Muscle layer of colon (tissue), 2 donors: Measurements from ENCODE around the gene PPP1R2.

Experiments
- H3K27ac ChIP-seq: one replicate; pipeline ENCODE4 v1.7.0; 2013; ENCODE audit warnings: low read depth, mild to moderate bottlenecking, low read length, moderate library complexity
- H3K27me3 ChIP-seq, 2 donors: one replicate each; pipeline ENCODE4 v1.7.0; 2013; ENCODE audit warnings: low read length in 2 of 2, mild to moderate bottlenecking in 2 of 2; ENCODE audit not compliant: insufficient read depth in 2 of 2, control insufficient read depth in 1 of 2
- H3K36me3 ChIP-seq: one replicate; pipeline ENCODE4 v1.7.0; 2013; ENCODE audit warnings: mild to moderate bottlenecking, low read length; ENCODE audit not compliant: insufficient read depth
- H3K4me1 ChIP-seq: one replicate; pipeline ENCODE4 v1.7.0; 2013; ENCODE audit warnings: mild to moderate bottlenecking, low read length; ENCODE audit not compliant: insufficient read depth
- H3K4me3 ChIP-seq, 2 donors: one replicate each; pipeline ENCODE4 v1.7.0; 2013; ENCODE audit warnings: low read length in 2 of 2, low read depth in 1 of 2, mild to moderate bottlenecking in 1 of 2, moderate library complexity in 1 of 2
- H3K9ac ChIP-seq: one replicate; pipeline ENCODE4 v1.7.0; 2013; ENCODE audit warnings: low read length
- H3K9me3 ChIP-seq: one replicate; pipeline ENCODE4 v1.7.0; 2013; ENCODE audit warnings: mild to moderate bottlenecking, low read length
- donor health status: abdominal sarcoma.
- donor health status: Adenocarcinoma of cecum.

Gene PPP1R2

GRCh38 chr3:195548501-195548900 lies 5.4 kb upstream of the PPP1R2 start:
- Histone ChIP-seq H3K36me3 (no peaks in the 10 kb centered on the region), H3K27me3 (no peaks in the 10 kb centered on the region), H3K9ac (no peak overlapping the region), H3K9me3 (no peaks in the 10 kb centered on the region), H3K27ac (no peak overlapping the region), H3K4me1 (peaks cover 9% of the 10 kb centered on the region), H3K4me3 (no peak overlapping the region)

- no peak overlapping the region for H3K27ac ChIP-seq
- H3K4me1 ChIP-seq: peaks cover 9% of the 10 kb centered on the region
- H3K36me3 ChIP-seq: no peaks in the 10 kb centered on the region
- no peak overlapping the region for H3K4me3 ChIP-seq
- no peaks in the 10 kb centered on the region for H3K9me3 ChIP-seq
- H3K27me3 ChIP-seq: no peaks in the 10 kb centered on the region
- H3K9ac ChIP-seq: no peak overlapping the region
Observed at GRCh38 chr3:195548006-195548405, 4.9 kb upstream of the PPP1R2 start.

- no peak overlapping the region for H3K4me3 ChIP-seq
- H3K27me3 ChIP-seq: no peaks in the 10 kb centered on the region
- H3K27ac ChIP-seq: peak overlapping the region; percentile 37
- no peaks in the 10 kb centered on the region for H3K9me3 ChIP-seq
- H3K9ac ChIP-seq: no peak overlapping the region
- H3K36me3 ChIP-seq: no peaks in the 10 kb centered on the region
- peaks cover 19% of the 10 kb centered on the region for H3K4me1 ChIP-seq
Observed at GRCh38 chr3:195546130-195546560, 3.0 kb upstream of the PPP1R2 start.

- Histone ChIP-seq H3K9ac (no peak overlapping the region), H3K27me3 (no peaks in the 10 kb centered on the region), H3K36me3 (no peaks in the 10 kb centered on the region), H3K27ac (no peak overlapping the region), H3K4me1 (peaks cover 34% of the 10 kb centered on the region), H3K4me3 (no peak overlapping the region), H3K9me3 (no peaks in the 10 kb centered on the region)
Observed at GRCh38 chr3:195544634-195545033, 1.5 kb upstream of the PPP1R2 start.

GRCh38 chr3:195544230-195544536 lies 1.1 kb upstream of the PPP1R2 start:
- H3K27ac ChIP-seq: peak overlapping the region; percentile 62
- H3K36me3 ChIP-seq: no peaks in the 10 kb centered on the region
- H3K4me3 ChIP-seq: peak overlapping the region; percentile 83 to 91
- H3K27me3 ChIP-seq: no peaks in the 10 kb centered on the region
- peaks cover 38% of the 10 kb centered on the region for H3K4me1 ChIP-seq
- H3K9me3 ChIP-seq: no peaks in the 10 kb centered on the region
- no peak overlapping the region for H3K9ac ChIP-seq

GRCh38 chr3:195543500-195544229 lies 540 bp upstream of the PPP1R2 start:
- Histone ChIP-seq H3K36me3 (no peaks in the 10 kb centered on the region), H3K4me3 (peak overlapping the region; percentile 83 to 91), H3K27ac (peak overlapping the region; percentile 62), H3K4me1 (peaks cover 41% of the 10 kb centered on the region), H3K9ac (peak overlapping the region; percentile 26), H3K9me3 (no peaks in the 10 kb centered on the region), H3K27me3 (no peaks in the 10 kb centered on the region)

- Histone ChIP-seq H3K9ac (peak overlapping the region; percentile 75), H3K36me3 (no peaks in the 10 kb centered on the region), H3K4me1 (peaks cover 41% of the 10 kb centered on the region), H3K27me3 (no peaks in the 10 kb centered on the region), H3K27ac (peak overlapping the region; percentile 95), H3K4me3 (peak overlapping the region; percentile 83 to 91), H3K9me3 (no peaks in the 10 kb centered on the region)
Observed at GRCh38 chr3:195542316-195542697, 818 bp downstream of the PPP1R2 start.

GRCh38 chr3:195540511-195540910 lies 2.6 kb downstream of the PPP1R2 start:
- H3K9me3 ChIP-seq: no peaks in the 10 kb centered on the region
- no peaks in the 10 kb centered on the region for H3K36me3 ChIP-seq
- H3K4me1 ChIP-seq: peaks cover 36% of the 10 kb centered on the region
- H3K27me3 ChIP-seq: no peaks in the 10 kb centered on the region
- no peak overlapping the region for H3K9ac ChIP-seq
- H3K4me3 ChIP-seq: peak overlapping the region in 1 of 2 donors; percentile 30
- H3K27ac ChIP-seq: no peak overlapping the region

- Histone ChIP-seq H3K9ac (no peak overlapping the region), H3K4me3 (no peak overlapping the region), H3K4me1 (peaks cover 37% of the 10 kb centered on the region), H3K9me3 (no peaks in the 10 kb centered on the region), H3K36me3 (no peaks in the 10 kb centered on the region), H3K27ac (no peak overlapping the region), H3K27me3 (no peaks in the 10 kb centered on the region)
Observed at GRCh38 chr3:195540027-195540426, 3.1 kb downstream of the PPP1R2 start.

GRCh38 chr3:195539479-195539878 lies 3.6 kb downstream of the PPP1R2 start:
- Histone ChIP-seq H3K4me3 (no peak overlapping the region), H3K4me1 (peaks cover 37% of the 10 kb centered on the region), H3K9me3 (no peaks in the 10 kb centered on the region), H3K9ac (no peak overlapping the region), H3K27ac (no peak overlapping the region), H3K27me3 (no peaks in the 10 kb centered on the region), H3K36me3 (no peaks in the 10 kb centered on the region)

GRCh38 chr3:195537995-195538394 lies 5.1 kb downstream of the PPP1R2 start:
- H3K9ac ChIP-seq: no peak overlapping the region
- H3K27me3 ChIP-seq: no peaks in the 10 kb centered on the region
- H3K27ac ChIP-seq: no peak overlapping the region
- H3K4me3 ChIP-seq: no peak overlapping the region
- peaks cover 43% of the 10 kb centered on the region for H3K4me1 ChIP-seq
- no peaks in the 10 kb centered on the region for H3K36me3 ChIP-seq
- H3K9me3 ChIP-seq: no peaks in the 10 kb centered on the region

- Histone ChIP-seq H3K4me3 (no peak overlapping the region), H3K27ac (no peak overlapping the region), H3K36me3 (no peaks in the 10 kb centered on the region), H3K9ac (no peak overlapping the region), H3K4me1 (peaks cover 26% of the 10 kb centered on the region), H3K27me3 (no peaks in the 10 kb centered on the region), H3K9me3 (no peaks in the 10 kb centered on the region)
Observed at GRCh38 chr3:195535293-195535692, 7.8 kb downstream of the PPP1R2 start.
